Measurements from ENCODE around the gene CXCR3. TPM values are rescaled to one million over a fixed set of nuclear protein-coding genes. Genes with fewer than 3 reads are reported as not detected.
A peak's percentile ranks its signal among the peaks of the same experiment; 100 is the strongest.

Gene CXCR3
- total RNA-seq, 1 donor from 2014 or later = not detected

- Mint-ChIP-seq H3K4me1 (ENCODE audit: unreplicated experiment) (peaks cover 3% of the 10 kb centered on the region), H3K27ac (no peak overlapping the region), H3K4me3 (no peak overlapping the region), H3K27me3 (no peaks in the 10 kb centered on the region), H3K9me3 (no peaks in the 10 kb centered on the region), H3K36me3 (no peaks in the 10 kb centered on the region)
- TF ChIP-seq, protein P1, sequence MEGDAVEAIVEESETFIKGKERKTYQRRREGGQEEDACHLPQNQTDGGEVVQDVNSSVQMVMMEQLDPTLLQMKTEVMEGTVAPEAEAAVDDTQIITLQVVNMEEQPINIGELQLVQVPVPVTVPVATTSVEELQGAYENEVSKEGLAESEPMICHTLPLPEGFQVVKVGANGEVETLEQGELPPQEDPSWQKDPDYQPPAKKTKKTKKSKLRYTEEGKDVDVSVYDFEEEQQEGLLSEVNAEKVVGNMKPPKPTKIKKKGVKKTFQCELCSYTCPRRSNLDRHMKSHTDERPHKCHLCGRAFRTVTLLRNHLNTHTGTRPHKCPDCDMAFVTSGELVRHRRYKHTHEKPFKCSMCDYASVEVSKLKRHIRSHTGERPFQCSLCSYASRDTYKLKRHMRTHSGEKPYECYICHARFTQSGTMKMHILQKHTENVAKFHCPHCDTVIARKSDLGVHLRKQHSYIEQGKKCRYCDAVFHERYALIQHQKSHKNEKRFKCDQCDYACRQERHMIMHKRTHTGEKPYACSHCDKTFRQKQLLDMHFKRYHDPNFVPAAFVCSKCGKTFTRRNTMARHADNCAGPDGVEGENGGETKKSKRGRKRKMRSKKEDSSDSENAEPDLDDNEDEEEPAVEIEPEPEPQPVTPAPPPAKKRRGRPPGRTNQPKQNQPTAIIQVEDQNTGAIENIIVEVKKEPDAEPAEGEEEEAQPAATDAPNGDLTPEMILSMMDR (conservative IDR thresholded peaks at IDR 0.05) = no peak
- no peak for DNase-seq (ENCODE audit: extremely low spot score, unreplicated experiment)
Measured at GRCh38 chrX:71625471-71625870, 7.2 kb upstream of the CXCR3 start.

- no peak for DNase-seq (ENCODE audit: extremely low spot score, unreplicated experiment)
- H3K27ac Mint-ChIP-seq = no peak overlapping the region
- H3K9me3 Mint-ChIP-seq = no peaks in the 10 kb centered on the region
- H3K4me3 Mint-ChIP-seq = no peak overlapping the region
- no peaks in the 10 kb centered on the region for H3K36me3 Mint-ChIP-seq
- TF ChIP-seq, protein P1 (conservative IDR thresholded peaks at IDR 0.05) = no peak
- no peaks in the 10 kb centered on the region for H3K27me3 Mint-ChIP-seq
- H3K4me1 Mint-ChIP-seq (ENCODE audit: unreplicated experiment) = peaks cover 3% of the 10 kb centered on the region
Measured at GRCh38 chrX:71623714-71624113, 5.4 kb upstream of the CXCR3 start.

DNA sequence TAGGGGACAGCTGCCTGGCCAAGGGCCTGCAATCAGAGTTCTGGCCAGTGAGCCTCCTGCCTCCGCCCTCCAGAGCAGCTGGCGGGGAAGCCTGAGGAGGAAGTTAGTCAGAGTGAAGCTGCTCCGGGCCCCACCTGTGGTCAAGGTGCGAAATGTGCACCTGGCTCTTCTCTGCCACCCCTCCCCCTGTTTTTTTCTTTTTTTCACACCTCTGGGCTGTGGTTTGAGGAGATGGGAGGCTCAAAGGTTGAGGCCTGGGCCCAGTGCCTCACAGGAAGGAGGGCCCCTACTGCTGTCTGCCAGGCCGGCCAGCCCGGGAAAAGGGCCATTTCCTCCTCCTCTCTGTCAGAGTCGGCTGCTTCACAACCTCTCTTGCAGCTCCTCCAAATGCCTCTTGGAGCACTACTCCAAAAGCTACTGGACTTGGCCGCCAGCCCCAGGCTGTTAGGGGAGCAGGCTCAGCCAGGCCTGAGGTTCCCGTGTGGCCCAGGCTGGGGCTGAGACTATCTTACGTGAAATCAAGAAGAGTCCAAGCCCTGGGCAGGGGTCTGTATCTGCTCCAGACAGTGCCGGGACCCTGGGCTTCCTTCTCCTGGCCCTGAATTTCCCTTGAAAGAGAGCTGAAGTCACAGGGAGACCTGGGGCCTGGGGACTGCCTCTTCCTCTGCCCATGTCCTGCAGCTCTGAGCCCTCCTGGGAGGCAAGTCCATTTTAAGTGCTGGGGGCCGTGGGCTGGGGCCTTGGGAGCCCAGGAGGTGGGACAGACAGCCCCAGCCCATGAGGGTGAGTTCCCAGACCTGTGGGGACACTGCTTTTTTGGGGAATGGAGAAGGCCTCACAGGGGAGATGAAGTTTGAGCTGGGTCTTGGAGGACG lies 4.5 kb upstream of the CXCR3 start:
- peaks cover 3% of the 10 kb centered on the region for H3K4me1 Mint-ChIP-seq (ENCODE audit: unreplicated experiment)
- H3K27ac Mint-ChIP-seq = no peak overlapping the region
- no peaks in the 10 kb centered on the region for H3K36me3 Mint-ChIP-seq
- H3K27me3 Mint-ChIP-seq = no peaks in the 10 kb centered on the region
- no peaks in the 10 kb centered on the region for H3K9me3 Mint-ChIP-seq
- no peak for DNase-seq (ENCODE audit: extremely low spot score, unreplicated experiment)
- TF ChIP-seq, protein P1 (conservative IDR thresholded peaks at IDR 0.05) = peak; percentile 24
- no peak overlapping the region for H3K4me3 Mint-ChIP-seq

- no peak for DNase-seq (ENCODE audit: extremely low spot score, unreplicated experiment)
- Mint-ChIP-seq H3K27me3 (no peaks in the 10 kb centered on the region), H3K9me3 (no peaks in the 10 kb centered on the region), H3K4me3 (no peak overlapping the region), H3K4me1 (ENCODE audit: unreplicated experiment) (peaks cover 3% of the 10 kb centered on the region), H3K36me3 (no peaks in the 10 kb centered on the region), H3K27ac (no peak overlapping the region)
- TF ChIP-seq, protein P1 (conservative IDR thresholded peaks at IDR 0.05) = no peak
Measured at GRCh38 chrX:71622032-71622575, 3.8 kb upstream of the CXCR3 start.

GRCh38 chrX:71621603-71622002 lies 3.3 kb upstream of the CXCR3 start:
- DNase-seq (ENCODE audit: extremely low spot score, unreplicated experiment) = no peak
- Mint-ChIP-seq H3K9me3 (no peaks in the 10 kb centered on the region), H3K4me3 (no peak overlapping the region), H3K4me1 (ENCODE audit: unreplicated experiment) (peaks cover 3% of the 10 kb centered on the region), H3K27ac (no peak overlapping the region), H3K36me3 (no peaks in the 10 kb centered on the region), H3K27me3 (no peaks in the 10 kb centered on the region)
- TF ChIP-seq, protein P1 (conservative IDR thresholded peaks at IDR 0.05) = no peak

Data from type B pancreatic cell (in vitro differentiated cells).